Esophagus muscularis mucosa (tissue), 4 donors: ENCODE data around the gene CARMIL1. TPM values are rescaled to one million over a fixed set of nuclear protein-coding genes. Genes with fewer than 3 reads are reported as not detected.

Experiments used
- DNase-seq: peaks from one replicate; pipeline ENCODE4 v3.0.0-alpha.2; 2017; ENCODE audit errors: extremely low spot score
- H3K27ac ChIP-seq, 4 donors: fragments of 200-600 bp; sonication (generic); replicated peaks in 1 of 4; 1 replicate in 3 of 4; 2 replicates in 1 of 4; pipeline ENCODE4 v1.5.1; 2016 to 2019; ENCODE audit warnings: mild to moderate bottlenecking in 1 of 4
- H3K27me3 ChIP-seq, 4 donors: fragments of 200-600 bp; sonication (generic); one replicate each; pipeline versions ENCODE4 v1.5.1 to v1.6.0; 2016 to 2019
- H3K36me3 ChIP-seq, 4 donors: fragments of 200-600 bp; sonication (generic); one replicate each; pipeline ENCODE4 v1.5.1; 2016 to 2019
- H3K4me1 ChIP-seq, 4 donors: fragments of 200-600 bp; sonication (generic); one replicate each; pipeline ENCODE4 v1.5.1; 2016 to 2019
- H3K4me3 ChIP-seq, 4 donors: fragments of 200-600 bp; sonication (generic); 1 replicate in 2 of 4; 2 replicates in 2 of 4; pipeline ENCODE4 v1.5.1; 2016 to 2019; ENCODE audit warnings: mild to moderate bottlenecking in 4 of 4, moderate library complexity in 1 of 4
- H3K9me3 ChIP-seq, 4 donors: fragments of 200-600 bp; sonication (generic); 1 replicate in 3 of 4; 2 replicates in 1 of 4; pipeline ENCODE4 v1.5.1; 2016 to 2019
- EP300 ChIP-seq: sonication (generic); formaldehyde crosslinking; IDR thresholded peaks from one replicate; pipeline ENCODE4 v1.6.1; 2017; ENCODE audit warnings: antibody characterized with exemption
- POLR2A ChIP-seq: fragments of 450-650 bp; IDR thresholded peaks from one replicate; pipeline ENCODE4 v1.6.1; 2017; ENCODE audit warnings: antibody characterized with exemption, moderate library complexity, mild to moderate bottlenecking, low read depth
- POLR2AphosphoS5 ChIP-seq, 2 donors: sonication (generic); formaldehyde crosslinking; IDR thresholded peaks; one replicate each; pipeline ENCODE4 v1.6.1; 2017; ENCODE audit warnings: antibody characterized with exemption in 2 of 2
- WGBS: methylation state at CpG from one replicate; pipeline ENCODE4 v1.1.5; 2018; 5-methylcytosine and 5-hydroxymethylcytosine counted together
- intact Hi-C: fragments of 100-400 bp; cut with DNase I; formaldehyde crosslinking; loops from one replicate; pipeline ENCODE4 v1.15.1; 2023
- total RNA-seq, 4 donors: library from RNA; depleted of rRNA; stranded (reverse); fragments of >200 nt; gene quantifications; one replicate each; pipeline versions ENCODE4 v1.1.0 to v1.2.1, GENCODE V29; 2016
- TF ChIP-seq, protein P1 (sequence below), 3 experiments: fragments of 200-600 bp in 2 of 3; fragments of 450-650 bp in 1 of 3; sonication (generic) in 2 of 3; IDR thresholded peaks; one replicate each; pipeline ENCODE4 v1.5.1; 2017 to 2019; ENCODE audit warnings: antibody characterized with exemption in 3 of 3, mild to moderate bottlenecking in 2 of 3, moderate library complexity in 1 of 3

Gene CARMIL1
- total RNA-seq, 4 donors from 2014 or later: 10.0 to 12.1 (median 11.1) TPM

- TF ChIP-seq POLR2A (no peak), EP300 (no peak), POLR2AphosphoS5 (IDR thresholded peaks at IDR 0.05) (no peak)
- TF ChIP-seq, protein P1, sequence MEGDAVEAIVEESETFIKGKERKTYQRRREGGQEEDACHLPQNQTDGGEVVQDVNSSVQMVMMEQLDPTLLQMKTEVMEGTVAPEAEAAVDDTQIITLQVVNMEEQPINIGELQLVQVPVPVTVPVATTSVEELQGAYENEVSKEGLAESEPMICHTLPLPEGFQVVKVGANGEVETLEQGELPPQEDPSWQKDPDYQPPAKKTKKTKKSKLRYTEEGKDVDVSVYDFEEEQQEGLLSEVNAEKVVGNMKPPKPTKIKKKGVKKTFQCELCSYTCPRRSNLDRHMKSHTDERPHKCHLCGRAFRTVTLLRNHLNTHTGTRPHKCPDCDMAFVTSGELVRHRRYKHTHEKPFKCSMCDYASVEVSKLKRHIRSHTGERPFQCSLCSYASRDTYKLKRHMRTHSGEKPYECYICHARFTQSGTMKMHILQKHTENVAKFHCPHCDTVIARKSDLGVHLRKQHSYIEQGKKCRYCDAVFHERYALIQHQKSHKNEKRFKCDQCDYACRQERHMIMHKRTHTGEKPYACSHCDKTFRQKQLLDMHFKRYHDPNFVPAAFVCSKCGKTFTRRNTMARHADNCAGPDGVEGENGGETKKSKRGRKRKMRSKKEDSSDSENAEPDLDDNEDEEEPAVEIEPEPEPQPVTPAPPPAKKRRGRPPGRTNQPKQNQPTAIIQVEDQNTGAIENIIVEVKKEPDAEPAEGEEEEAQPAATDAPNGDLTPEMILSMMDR (IDR thresholded peaks at IDR 0.05): no peak
- no peak overlapping the region for H3K4me3 ChIP-seq
- H3K9me3 ChIP-seq: no peaks in the 10 kb centered on the region
- H3K36me3 ChIP-seq: no peaks in the 10 kb centered on the region
- WGBS: 55% methylated on average over 5 of the region's 5 CpGs
- intact Hi-C loops: no loop called here
- H3K4me1 ChIP-seq: peaks cover 0 to 21% (median 6%) of the 10 kb centered on the region in 4 donors
- H3K27me3 ChIP-seq: peaks cover 0 to 3% (median 0%) of the 10 kb centered on the region in 4 donors
- no peak for DNase-seq
- no peak overlapping the region for H3K27ac ChIP-seq
These were observed 51.9 kb downstream of the CARMIL1 start for GRCh38 chr6:25330796-25331685.

DNA sequence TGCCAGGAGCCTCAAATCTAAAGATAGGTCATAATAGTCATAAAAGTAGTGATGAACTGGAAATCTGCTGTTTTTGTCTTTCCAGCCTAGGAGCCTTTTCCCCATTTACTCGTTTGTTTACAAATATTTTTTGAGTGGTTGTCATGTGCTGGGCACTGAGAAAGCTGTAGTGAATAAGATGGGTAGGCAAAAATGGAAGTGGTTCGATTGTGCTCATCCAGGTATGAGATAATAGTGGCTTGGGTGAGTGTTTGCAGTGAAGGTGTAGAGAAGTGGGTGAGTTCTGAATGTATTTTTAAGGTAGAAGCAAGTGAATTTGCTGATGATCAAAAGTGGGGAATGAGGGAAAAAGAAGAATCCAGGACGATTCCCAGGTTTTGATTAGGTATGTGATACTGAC, 53.0 kb downstream of the CARMIL1 start:
- DNase-seq: no peak
- Histone ChIP-seq H3K36me3 (no peaks in the 10 kb centered on the region), H3K27ac (no peak overlapping the region), H3K27me3 (peaks cover 0 to 3% (median 0%) of the 10 kb centered on the region in 4 donors), H3K4me1 (peaks cover 0 to 21% (median 5%) of the 10 kb centered on the region in 4 donors), H3K4me3 (no peak overlapping the region), H3K9me3 (no peaks in the 10 kb centered on the region)
- WGBS: 72% methylated on average over 3 of the region's 3 CpGs
- no peak for TF ChIP-seq EP300
- TF ChIP-seq POLR2AphosphoS5 (IDR thresholded peaks at IDR 0.05): no peak
- no peak for TF ChIP-seq POLR2A
- TF ChIP-seq, protein P1 (IDR thresholded peaks at IDR 0.05): no peak
- intact Hi-C loops: no loop called here

DNA sequence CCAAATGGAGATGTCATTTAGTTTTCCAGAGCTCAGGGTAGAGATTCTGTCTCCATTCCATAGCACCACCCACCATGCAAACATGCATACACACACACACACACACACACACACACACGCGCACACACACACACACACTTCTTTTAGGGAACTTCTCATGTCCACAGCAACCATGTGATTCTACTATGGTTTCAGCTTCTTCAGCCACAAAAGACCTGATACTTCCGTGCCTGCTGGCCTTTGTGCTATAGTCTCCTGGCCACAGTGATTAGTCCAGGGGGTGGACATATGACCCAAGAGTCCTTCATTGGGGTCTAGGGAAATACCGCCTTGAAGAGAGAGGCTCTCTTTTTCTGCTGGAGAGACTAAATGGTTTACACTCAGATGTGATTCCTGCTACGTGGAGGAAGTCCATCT, 53.5 kb downstream of the CARMIL1 start:
- H3K36me3 ChIP-seq: no peaks in the 10 kb centered on the region
- H3K27me3 ChIP-seq: peaks cover 0 to 3% (median 0%) of the 10 kb centered on the region in 4 donors
- no peak overlapping the region for H3K4me3 ChIP-seq
- no peak for DNase-seq
- TF ChIP-seq EP300 (no peak), POLR2AphosphoS5 (IDR thresholded peaks at IDR 0.05) (no peak), POLR2A (no peak)
- TF ChIP-seq, protein P1 (IDR thresholded peaks at IDR 0.05): no peak
- no peak overlapping the region for H3K27ac ChIP-seq
- intact Hi-C loops: no loop called here
- WGBS: 55% methylated on average over 5 of the region's 5 CpGs
- H3K9me3 ChIP-seq: no peaks in the 10 kb centered on the region
- peaks cover 0 to 21% (median 4%) of the 10 kb centered on the region in 4 donors for H3K4me1 ChIP-seq

DNA sequence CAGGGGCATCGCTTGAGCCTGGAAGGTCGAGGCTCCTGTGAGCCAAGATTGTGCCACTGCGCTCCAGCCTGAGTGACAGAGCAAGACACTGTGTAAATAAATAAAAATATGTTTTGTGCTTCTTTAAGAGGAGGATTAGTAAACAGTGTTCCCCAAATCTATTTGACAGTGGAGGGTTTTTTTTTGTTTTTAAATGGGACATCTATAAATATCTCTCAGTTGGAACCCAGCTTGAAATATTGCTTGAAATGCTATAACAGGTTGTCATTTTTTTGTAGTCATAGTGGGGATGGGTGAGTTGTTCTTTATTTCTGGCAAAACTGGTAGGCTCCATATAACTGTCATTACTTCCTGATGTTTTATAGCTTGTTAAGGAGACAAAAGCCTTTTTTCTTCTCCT, 54.3 kb downstream of the CARMIL1 start:
- WGBS: 98% methylated on average over 3 of the region's 3 CpGs
- peaks cover 0 to 3% (median 0%) of the 10 kb centered on the region in 4 donors for H3K27me3 ChIP-seq
- no peak overlapping the region for H3K27ac ChIP-seq
- TF ChIP-seq POLR2A: no peak
- no peak for TF ChIP-seq POLR2AphosphoS5 (IDR thresholded peaks at IDR 0.05)
- TF ChIP-seq, protein P1 (IDR thresholded peaks at IDR 0.05): no peak
- TF ChIP-seq EP300: no peak
- no peaks in the 10 kb centered on the region for H3K9me3 ChIP-seq
- no peaks in the 10 kb centered on the region for H3K36me3 ChIP-seq
- DNase-seq: no peak
- H3K4me1 ChIP-seq: peaks cover 0 to 21% (median 3%) of the 10 kb centered on the region in 4 donors
- H3K4me3 ChIP-seq: no peak overlapping the region
- intact Hi-C loops: no loop called here
